Measurements from ENCODE around the gene AK1. TPM values are rescaled to one million over a fixed set of nuclear protein-coding genes. Genes with fewer than 3 reads are reported as not detected.

AK1 gene
- total and polyA plus RNA-seq, 2 of the 13 experiments (the other 11 are each of a cell fraction or from before 2014, with no cell fraction given): 19.1 to 32.8 TPM

GRCh38 chr9:127862075-127863011 is 15.1 kb downstream of the AK1 start (continued):
- TF ChIP-seq E2F1 (CRISPR knock-in tag; IDR thresholded peaks at IDR 0.05): no peak
- TF ChIP-seq SPEN (CRISPR knock-in tag; IDR thresholded peaks at IDR 0.05; ENCODE audit: low read depth): 0 out of 2 replicates have a peak, but pooled peaks have one; percentile 39
- peak; percentile 44; the same call in 1 of the 2 replicates for TF ChIP-seq SALL1 (CRISPR knock-in tag; IDR thresholded peaks at IDR 0.05)
- no peak for TF ChIP-seq U2AF2 (IDR thresholded peaks at IDR 0.05; ENCODE audit: low read depth, low read length)
- no peak for TF ChIP-seq KMT2B (CRISPR knock-in tag; IDR thresholded peaks at IDR 0.05)
- TF ChIP-seq RFX3 (CRISPR knock-in tag; IDR thresholded peaks at IDR 0.05): no peak
- peak; percentile 67; the same call in 1 of the 2 replicates for TF ChIP-seq GABPB1 (CRISPR knock-in tag; IDR thresholded peaks at IDR 0.05)
- no peak for TF ChIP-seq CHCHD3 (CRISPR knock-in tag; IDR thresholded peaks at IDR 0.05)
- TF ChIP-seq ZNF709 (CRISPR knock-in tag; IDR thresholded peaks at IDR 0.05): no peak
- TF ChIP-seq HMG20A (CRISPR knock-in tag; IDR thresholded peaks at IDR 0.05; ENCODE audit: borderline replicate concordance): 0 out of 2 replicates have a peak, but pooled peaks have one; percentile 14
- no peak for TF ChIP-seq ISX (CRISPR knock-in tag; conservative IDR thresholded peaks at IDR 0.05)
- TF ChIP-seq ZSCAN20 (CRISPR knock-in tag; IDR thresholded peaks at IDR 0.05; ENCODE audit: borderline replicate concordance): no peak
- TF ChIP-seq CENPBD1 (CRISPR knock-in tag; IDR thresholded peaks at IDR 0.05; ENCODE audit: borderline replicate concordance, low read depth): no peak
- TF ChIP-seq ZBTB39 (CRISPR knock-in tag; IDR thresholded peaks at IDR 0.05): no peak
- no peak for TF ChIP-seq ZNF850 (CRISPR knock-in tag; conservative IDR thresholded peaks at IDR 0.05)
- TF ChIP-seq AGO1 (IDR thresholded peaks at IDR 0.05; ENCODE audit: low read depth, low read length, poor library complexity, severe bottlenecking): no peak
- no peak for TF ChIP-seq ZNF737 (CRISPR knock-in tag; IDR thresholded peaks at IDR 0.05; ENCODE audit: borderline replicate concordance)
- TF ChIP-seq ZNF44 (CRISPR knock-in tag; IDR thresholded peaks at IDR 0.05): no peak
- no peak for TF ChIP-seq ZNF792 (CRISPR knock-in tag; IDR thresholded peaks at IDR 0.05)
- no peak for TF ChIP-seq ZNF510 (CRISPR knock-in tag; IDR thresholded peaks at IDR 0.05; ENCODE audit: low read depth)
- TF ChIP-seq ZNF619 (CRISPR knock-in tag; IDR thresholded peaks at IDR 0.05): no peak
- peak; percentile 49; the same call in 1 of the 2 replicates for TF ChIP-seq ARID5B (CRISPR knock-in tag; IDR thresholded peaks at IDR 0.05)
- no peak for TF ChIP-seq HOXA5 (CRISPR knock-in tag; IDR thresholded peaks at IDR 0.05)

All from HepG2 (cell line).